Neutrophil (primary cell): ENCODE measurements around the gene ABTB2.
"Not testable (repeated sequence)": the region's sequence is repeated elsewhere in the genome, so short reads cannot be mapped to it uniquely, and the experiment has no call there.

ENCODE experiments used
- H3K27ac ChIP-seq: fragments of 200-600 bp; sonication (generic); 2 replicates; pipeline ENCODE4 v1.5.1; 2016; ENCODE audit warnings: mild to moderate bottlenecking, moderate library complexity
- H3K27me3 ChIP-seq: fragments of 200-600 bp; sonication (generic); 2 replicates; pipeline ENCODE4 v1.6.0; 2016; ENCODE audit warnings: mild to moderate bottlenecking
- H3K36me3 ChIP-seq: fragments of 200-600 bp; sonication (generic); 2 replicates; pipeline ENCODE4 v1.5.1; 2017
- H3K4me1 ChIP-seq, 2 experiments: fragments of 200-600 bp in 1 of 2; sonication (generic) in 1 of 2; 1 replicate in 1 of 2; 2 replicates in 1 of 2; pipeline versions ENCODE4 v1.5.1 to v1.6.1; 2013 to 2016; ENCODE audit warnings: low read depth in 1 of 2, low read length in 1 of 2, mild to moderate bottlenecking in 1 of 2, moderate library complexity in 1 of 2; ENCODE audit not compliant: control insufficient read depth in 1 of 2, insufficient read depth in 1 of 2
- H3K4me3 ChIP-seq, 2 experiments: fragments of 200-600 bp in 1 of 2; sonication (generic) in 1 of 2; 1 replicate in 1 of 2; 2 replicates in 1 of 2; pipeline ENCODE4 v1.5.1; 2013 to 2016; ENCODE audit warnings: low read depth in 1 of 2, low read length in 1 of 2, mild to moderate bottlenecking in 1 of 2, moderate library complexity in 1 of 2
- H3K9me3 ChIP-seq: fragments of 200-600 bp; sonication (generic); 2 replicates; pipeline ENCODE4 v1.5.1; 2016
- CTCF ChIP-seq: fragments of 200-600 bp; sonication (generic); IDR thresholded peaks from 2 replicates; pipeline ENCODE4 v1.5.1; 2016; ENCODE audit warnings: antibody characterized with exemption

Gene ABTB2

GRCh38 chr11:34387653-34388052 is 29.8 kb upstream of the ABTB2 start:
- Histone ChIP-seq H3K9me3 (no peaks in the 10 kb centered on the region), H3K36me3 (no peaks in the 10 kb centered on the region), H3K4me1 (no peaks in the 10 kb centered on the region), H3K27me3 (no peaks in the 10 kb centered on the region), H3K27ac (no peak overlapping the region), H3K4me3 (no peak overlapping the region)
- TF ChIP-seq CTCF: no peak

- H3K36me3 ChIP-seq, H3K27me3 ChIP-seq, H3K4me3 ChIP-seq, H3K4me1 ChIP-seq, H3K9me3 ChIP-seq, H3K27ac ChIP-seq: not testable (repeated sequence)
These were observed 28.5 kb upstream of the ABTB2 start for GRCh38 chr11:34386356-34386755.

GRCh38 chr11:34382532-34383276 is 24.9 kb upstream of the ABTB2 start:
- no peak for TF ChIP-seq CTCF
- Histone ChIP-seq H3K4me1 (no peaks in the 10 kb centered on the region), H3K4me3 (no peak overlapping the region), H3K27me3 (no peaks in the 10 kb centered on the region), H3K9me3 (no peaks in the 10 kb centered on the region), H3K36me3 (no peaks in the 10 kb centered on the region), H3K27ac (no peak overlapping the region)

- H3K27ac ChIP-seq: no peak overlapping the region
- TF ChIP-seq CTCF: no peak
- no peaks in the 10 kb centered on the region for H3K27me3 ChIP-seq
- peaks cover 4% of the 10 kb centered on the region for H3K9me3 ChIP-seq
- no peak overlapping the region for H3K4me3 ChIP-seq
- H3K4me1 ChIP-seq: no peaks in the 10 kb centered on the region
- H3K36me3 ChIP-seq: no peaks in the 10 kb centered on the region
These were observed 24.0 kb upstream of the ABTB2 start for GRCh38 chr11:34381775-34382174.

GRCh38 chr11:34380696-34381095 is 22.9 kb upstream of the ABTB2 start:
- Histone ChIP-seq H3K4me1 (no peaks in the 10 kb centered on the region), H3K27me3 (no peaks in the 10 kb centered on the region), H3K36me3 (no peaks in the 10 kb centered on the region), H3K9me3 (peaks cover 7% of the 10 kb centered on the region), H3K27ac (no peak overlapping the region), H3K4me3 (no peak overlapping the region)
- no peak for TF ChIP-seq CTCF

- H3K36me3 ChIP-seq: no peaks in the 10 kb centered on the region
- H3K27ac ChIP-seq: no peak overlapping the region
- no peak for TF ChIP-seq CTCF
- no peak overlapping the region for H3K4me3 ChIP-seq
- no peaks in the 10 kb centered on the region for H3K27me3 ChIP-seq
- no peaks in the 10 kb centered on the region for H3K4me1 ChIP-seq
- H3K9me3 ChIP-seq: peaks cover 7% of the 10 kb centered on the region
These were observed 21.7 kb upstream of the ABTB2 start for GRCh38 chr11:34379539-34379938.
